Ishikawa (cell line): ENCODE results near the gene IGFN1.

ENCODE experiments used
- CEBPB ChIP-seq: IDR thresholded peaks from 2 replicates; pipeline ENCODE4 v1.6.1; 2012
- CREB1 ChIP-seq: IDR thresholded peaks from 2 replicates; pipeline ENCODE4 v1.6.1; 2012; ENCODE audit warnings: low read depth
- EGR1 ChIP-seq: IDR thresholded peaks from 2 replicates; pipeline ENCODE4 v1.6.1; 2012
- EP300 ChIP-seq: IDR thresholded peaks from 2 replicates; pipeline ENCODE4 v1.6.1; 2012; ENCODE audit warnings: borderline replicate concordance
- FOXM1 ChIP-seq: IDR thresholded peaks from 2 replicates; pipeline ENCODE4 v1.6.1; 2012; ENCODE audit warnings: low read depth, borderline replicate concordance
- MAX ChIP-seq: IDR thresholded peaks from 2 replicates; pipeline ENCODE4 v1.6.1; 2012
- NFIC ChIP-seq: IDR thresholded peaks from 2 replicates; pipeline ENCODE4 v1.6.1; 2012
- RAD21 ChIP-seq: IDR thresholded peaks from 2 replicates; pipeline ENCODE4 v1.6.1; 2012; ENCODE audit warnings: low read depth
- REST ChIP-seq: IDR thresholded peaks from 2 replicates; pipeline ENCODE4 v1.6.1; 2012; ENCODE audit warnings: low read depth, mild to moderate bottlenecking
- TAF1 ChIP-seq: IDR thresholded peaks from 2 replicates; pipeline ENCODE4 v1.6.1; 2012; ENCODE audit warnings: low read depth, mild to moderate bottlenecking
- TCF12 ChIP-seq: IDR thresholded peaks from 2 replicates; pipeline ENCODE4 v1.6.1; 2012; ENCODE audit warnings: low read depth
- TEAD4 ChIP-seq: IDR thresholded peaks from 2 replicates; pipeline ENCODE4 v1.6.1; 2012
- USF1 ChIP-seq: IDR thresholded peaks from 2 replicates; pipeline ENCODE4 v1.6.1; 2012
- YY1 ChIP-seq: IDR thresholded peaks from 2 replicates; pipeline ENCODE4 v1.6.1; 2012; ENCODE audit warnings: low read depth
- ZBTB7A ChIP-seq: IDR thresholded peaks from 2 replicates; pipeline ENCODE4 v1.6.1; 2012; ENCODE audit warnings: low read depth

Gene IGFN1

GRCh38 chr1:201167041-201167991 is 23.3 kb upstream of the IGFN1 start:
- TF ChIP-seq TEAD4 (no peak), REST (no peak), EGR1 (no peak), FOXM1 (no peak), MAX (no peak), TCF12 (no peak), TAF1 (no peak), ZBTB7A (no peak), YY1 (no peak), CREB1 (no peak), USF1 (no peak), RAD21 (no peak), EP300 (no peak)

GRCh38 chr1:201169203-201169602 is 21.4 kb upstream of the IGFN1 start:
- TF ChIP-seq EGR1 (no peak), TAF1 (no peak), MAX (no peak), YY1 (no peak), TCF12 (no peak), RAD21 (no peak), USF1 (no peak), NFIC (no peak), TEAD4 (no peak), CEBPB (no peak), CREB1 (no peak), ZBTB7A (no peak), REST (no peak), FOXM1 (no peak), EP300 (no peak)

GRCh38 chr1:201169971-201170532 is 20.6 kb upstream of the IGFN1 start:
- TF ChIP-seq FOXM1 (no peak), NFIC (no peak), CREB1 (no peak), CEBPB (no peak), MAX (no peak), EGR1 (no peak), RAD21 (no peak), ZBTB7A (no peak), YY1 (no peak), TCF12 (no peak), TEAD4 (no peak), EP300 (no peak), REST (no peak), TAF1 (no peak; the same call in 1 of the 2 replicates), USF1 (no peak)
